GM19395 (cell line): ENCODE measurements around the gene PYHIN1.
A peak's percentile ranks its signal among the peaks of the same experiment; 100 is the strongest.
"Not testable (repeated sequence)": the region's sequence is repeated elsewhere in the genome, so short reads cannot be mapped to it uniquely, and the experiment has no call there.

Source experiments
- ATAC-seq: cut with Tn5 transposase; IDR thresholded peaks from one replicate; pipeline ENCODE4 v1.9.1; 2021; ENCODE audit warnings: mild to moderate bottlenecking, moderate library complexity; ENCODE audit not compliant: unreplicated experiment

PYHIN1 gene

DNA sequence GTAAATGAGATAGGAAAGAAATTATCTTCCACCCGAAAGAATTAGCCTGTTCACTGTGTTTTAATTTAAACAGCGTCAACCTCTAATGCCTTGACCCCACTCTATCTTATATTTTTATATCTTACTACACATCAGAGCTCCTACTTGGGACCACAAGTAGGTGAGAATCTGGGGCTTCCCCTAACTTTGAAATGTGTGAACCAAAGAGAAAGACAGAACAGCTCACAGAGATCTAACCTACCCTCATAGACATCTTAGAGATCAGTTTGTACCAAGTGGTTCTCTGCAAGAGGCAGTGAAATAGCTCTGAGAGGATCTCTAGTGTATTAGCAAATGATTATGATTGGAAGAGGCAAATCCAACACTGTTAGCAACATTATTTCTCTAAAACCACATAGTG is 47.4 kb downstream of the PYHIN1 start:
- ATAC-seq = no peak

DNA sequence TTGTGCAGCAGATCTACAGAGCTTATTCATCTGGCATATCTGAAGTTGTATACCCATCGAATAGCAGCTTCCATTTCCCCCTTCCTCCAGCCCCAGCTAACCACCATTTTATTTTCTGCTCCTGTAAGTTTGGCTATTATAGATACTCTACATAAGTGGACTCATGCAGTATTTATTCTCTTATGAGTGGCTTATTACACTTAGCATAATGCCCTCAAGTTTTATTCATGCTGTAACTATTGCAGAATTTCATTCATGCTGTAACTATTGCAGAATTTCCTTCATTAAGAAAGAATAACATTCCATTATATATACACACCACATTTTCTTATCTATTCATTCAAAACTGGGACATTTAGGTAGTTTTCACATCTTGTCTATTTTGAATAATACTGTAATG is 47.9 kb downstream of the PYHIN1 start:
- ATAC-seq = no peak

- no peak for ATAC-seq
These were observed 51.9 kb downstream of the PYHIN1 start for GRCh38 chr1:158983235-158983634.

GRCh38 chr1:158984386-158984785 is 53.0 kb downstream of the PYHIN1 start:
- no peak for ATAC-seq

- ATAC-seq = no peak
These were observed 58.1 kb downstream of the PYHIN1 start for GRCh38 chr1:158989424-158989823.

GRCh38 chr1:158992787-158993312 is 61.5 kb downstream of the PYHIN1 start:
- ATAC-seq = no peak

- no peak for ATAC-seq
These were observed 65.6 kb downstream of the PYHIN1 start for GRCh38 chr1:158996998-158997397.

GRCh38 chr1:158998037-158998780 is 66.9 kb downstream of the PYHIN1 start:
- ATAC-seq = peak; percentile 47

DNA sequence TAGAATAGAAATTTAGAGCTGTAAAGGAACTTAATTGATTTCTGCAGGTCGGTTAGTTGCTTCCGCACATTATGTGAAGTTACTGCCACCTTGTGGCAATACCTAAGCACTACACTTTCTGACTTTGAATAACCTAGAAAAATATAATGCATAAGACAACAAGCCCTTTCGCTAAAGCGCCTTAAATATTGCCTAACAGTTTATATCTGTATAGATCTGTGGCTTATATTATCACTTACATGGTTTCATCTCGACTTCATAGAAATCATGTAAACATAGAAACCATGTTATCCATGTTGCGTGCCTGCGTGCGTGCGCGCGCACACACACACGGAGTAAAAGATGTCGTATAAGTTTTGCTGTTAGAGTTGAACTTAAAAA is 67.4 kb downstream of the PYHIN1 start:
- peak; percentile 69 for ATAC-seq

GRCh38 chr1:158999316-159000069 is 68.1 kb downstream of the PYHIN1 start:
- ATAC-seq = no peak

DNA sequence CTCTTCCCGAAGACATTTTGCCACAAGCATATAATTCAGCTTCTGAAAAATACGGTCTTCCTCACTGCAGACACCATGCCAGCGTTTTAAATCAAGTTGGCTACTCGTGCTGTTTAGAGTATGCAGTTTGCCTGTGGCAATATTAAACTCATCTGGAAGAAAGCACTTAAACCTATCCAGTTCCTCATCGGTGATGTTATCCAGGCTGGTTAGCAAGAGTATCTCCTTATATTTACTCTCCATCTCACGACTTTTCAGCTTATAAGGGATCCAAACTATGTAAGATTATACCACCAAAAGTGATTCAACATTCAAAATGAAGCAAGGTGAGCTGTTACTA is 68.7 kb downstream of the PYHIN1 start:
- ATAC-seq = no peak

GRCh38 chr1:159000625-159001024 is 69.3 kb downstream of the PYHIN1 start:
- no peak for ATAC-seq

DNA sequence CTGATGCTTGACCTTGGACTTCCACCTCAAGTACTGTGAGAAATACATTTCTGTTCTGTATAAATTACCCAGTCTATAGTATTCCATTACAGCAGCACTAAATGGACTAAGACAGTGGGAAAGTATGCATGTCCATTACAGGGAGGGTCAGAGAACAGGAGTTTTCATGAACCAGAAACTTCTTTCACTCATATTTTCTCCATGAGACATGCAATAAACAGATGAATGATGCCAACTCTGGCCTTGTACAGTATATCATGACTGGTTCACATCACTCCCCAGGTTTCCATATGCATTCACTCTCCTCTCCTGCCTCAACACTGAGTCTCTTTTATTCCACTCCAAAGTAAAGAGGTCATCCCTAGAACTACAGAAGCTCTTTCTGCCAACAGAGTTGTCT is 73.8 kb downstream of the PYHIN1 start:
- no peak for ATAC-seq

GRCh38 chr1:159005676-159006075 is 74.3 kb downstream of the PYHIN1 start:
- ATAC-seq = no peak

- not testable (repeated sequence) for ATAC-seq
These were observed 75.0 kb downstream of the PYHIN1 start for GRCh38 chr1:159006210-159006807.

- ATAC-seq = no peak
These were observed 76.4 kb downstream of the PYHIN1 start for GRCh38 chr1:159007726-159008125.

DNA sequence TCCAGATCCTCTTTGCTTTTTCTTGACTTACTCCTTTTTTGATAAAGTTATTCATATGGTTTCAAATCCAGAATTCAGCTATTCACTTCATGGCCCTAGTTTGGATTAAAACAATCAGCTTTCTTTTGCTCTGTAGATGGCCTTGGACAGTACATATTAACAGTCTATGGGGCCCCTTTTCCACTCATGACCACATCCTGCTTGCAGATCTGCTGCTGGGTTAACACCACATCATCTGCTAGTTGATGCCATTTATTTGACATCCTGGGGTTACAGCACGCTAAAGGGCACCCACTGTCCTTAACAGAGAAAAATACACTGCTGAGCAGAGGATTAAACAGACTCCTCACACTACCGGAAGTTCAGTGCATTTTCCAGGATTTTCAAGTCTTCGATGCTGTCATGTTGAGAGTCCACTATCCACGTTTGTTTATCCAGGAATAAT is 77.4 kb downstream of the PYHIN1 start:
- ATAC-seq = peak; percentile 78

DNA sequence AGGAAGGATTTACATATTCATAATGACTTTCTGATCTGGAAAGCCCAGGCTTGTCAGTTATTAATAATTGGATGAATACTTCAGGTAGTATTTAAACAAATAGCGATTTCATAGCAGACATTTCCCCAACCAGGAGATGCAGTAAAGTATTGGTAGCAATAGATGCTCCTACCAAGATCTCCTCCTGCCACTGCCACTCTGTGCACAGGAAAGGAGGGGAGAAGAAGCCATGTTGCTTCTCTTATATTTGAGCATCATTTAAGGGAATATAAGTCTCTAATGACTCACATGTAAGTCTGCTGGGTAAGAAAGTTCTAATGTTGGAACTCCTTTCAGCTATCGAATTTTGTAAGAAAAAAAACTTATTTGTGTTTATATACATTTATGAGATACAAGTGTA is 77.9 kb downstream of the PYHIN1 start:
- no peak for ATAC-seq

DNA sequence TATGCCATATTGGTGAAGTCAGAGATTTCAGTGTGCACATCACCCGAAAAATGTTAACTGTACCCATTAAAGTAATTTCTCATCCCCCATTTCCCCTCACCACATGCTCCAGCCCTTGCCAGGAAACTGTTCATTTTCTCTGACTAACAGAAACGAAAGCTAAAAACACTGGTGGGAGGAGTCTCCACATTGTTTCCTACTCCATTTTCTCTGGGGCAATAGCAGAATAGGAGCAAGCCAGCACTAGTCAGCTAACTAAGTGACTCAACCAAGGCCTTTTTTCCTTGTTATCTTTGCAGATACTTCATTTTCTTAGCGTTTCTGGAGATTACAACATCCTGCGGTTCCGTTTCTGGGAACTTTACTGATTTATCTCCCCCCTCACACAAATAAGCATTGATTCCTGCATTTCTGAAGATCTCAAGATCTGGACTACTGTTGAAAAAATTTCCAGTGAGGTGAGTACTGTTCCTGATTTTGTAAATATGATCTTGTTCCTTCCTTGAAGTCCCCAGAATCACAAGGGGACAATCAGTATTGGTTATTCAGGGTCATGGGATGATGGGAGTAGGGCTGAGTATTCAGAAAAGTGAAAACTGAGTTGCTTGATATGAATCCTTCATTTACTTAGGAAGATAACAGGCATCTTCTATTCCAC is 78.5 kb downstream of the PYHIN1 start, which contains the start of gene IFI16:
Gene IFI16 (plus strand): TSS at position 204 of the 658 bp plus-strand sequence. CDS start 4,774 bp downstream, outside the sequence.
- ATAC-seq = peak; percentile 73

- ATAC-seq = no peak
These were observed 79.0 kb downstream of the PYHIN1 start for GRCh38 chr1:159010391-159010790.

GRCh38 chr1:159011001-159011400 is 79.6 kb downstream of the PYHIN1 start:
- ATAC-seq = not testable (repeated sequence)
